ENCODE data around the gene AGFG2.

DNA sequence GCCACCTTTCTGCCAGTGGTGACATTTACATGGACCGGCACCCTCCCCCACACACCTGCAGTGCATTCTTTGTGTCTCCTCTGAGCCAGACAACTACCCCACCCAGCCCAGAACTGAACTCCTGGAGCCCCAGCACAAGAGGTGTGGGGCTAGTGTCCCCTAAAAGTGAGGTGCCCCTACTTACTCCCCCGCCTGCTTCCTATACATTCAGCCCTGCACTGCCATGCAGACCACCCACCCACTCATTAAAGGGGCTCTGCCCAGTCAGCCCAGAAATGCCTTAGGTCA is 32.8 kb downstream of the AGFG2 start:
- TF ChIP-seq, protein P1, sequence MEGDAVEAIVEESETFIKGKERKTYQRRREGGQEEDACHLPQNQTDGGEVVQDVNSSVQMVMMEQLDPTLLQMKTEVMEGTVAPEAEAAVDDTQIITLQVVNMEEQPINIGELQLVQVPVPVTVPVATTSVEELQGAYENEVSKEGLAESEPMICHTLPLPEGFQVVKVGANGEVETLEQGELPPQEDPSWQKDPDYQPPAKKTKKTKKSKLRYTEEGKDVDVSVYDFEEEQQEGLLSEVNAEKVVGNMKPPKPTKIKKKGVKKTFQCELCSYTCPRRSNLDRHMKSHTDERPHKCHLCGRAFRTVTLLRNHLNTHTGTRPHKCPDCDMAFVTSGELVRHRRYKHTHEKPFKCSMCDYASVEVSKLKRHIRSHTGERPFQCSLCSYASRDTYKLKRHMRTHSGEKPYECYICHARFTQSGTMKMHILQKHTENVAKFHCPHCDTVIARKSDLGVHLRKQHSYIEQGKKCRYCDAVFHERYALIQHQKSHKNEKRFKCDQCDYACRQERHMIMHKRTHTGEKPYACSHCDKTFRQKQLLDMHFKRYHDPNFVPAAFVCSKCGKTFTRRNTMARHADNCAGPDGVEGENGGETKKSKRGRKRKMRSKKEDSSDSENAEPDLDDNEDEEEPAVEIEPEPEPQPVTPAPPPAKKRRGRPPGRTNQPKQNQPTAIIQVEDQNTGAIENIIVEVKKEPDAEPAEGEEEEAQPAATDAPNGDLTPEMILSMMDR (IDR thresholded peaks at IDR 0.05; ENCODE audit: low read depth, low read length, missing input control), result no peak
- TF ChIP-seq, protein P2, sequence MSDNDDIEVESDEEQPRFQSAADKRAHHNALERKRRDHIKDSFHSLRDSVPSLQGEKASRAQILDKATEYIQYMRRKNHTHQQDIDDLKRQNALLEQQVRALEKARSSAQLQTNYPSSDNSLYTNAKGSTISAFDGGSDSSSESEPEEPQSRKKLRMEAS (IDR thresholded peaks at IDR 0.05), result no peak
- TF ChIP-seq RAD21 (IDR thresholded peaks at IDR 0.05) (no peak), EGR1 (IDR thresholded peaks at IDR 0.05; ENCODE audit: low read depth in 2 of 2) (no peak), SP1 (IDR thresholded peaks at IDR 0.05) (no peak), ZBTB33 (IDR thresholded peaks at IDR 0.05) (no peak), JUND (IDR thresholded peaks at IDR 0.05) (no peak), FOXA1 (IDR thresholded peaks at IDR 0.05) (no peak), YY1 (IDR thresholded peaks at IDR 0.05) (no peak), NR2F2 (IDR thresholded peaks at IDR 0.05) (no peak), HNF4A (conservative IDR thresholded peaks at IDR 0.05) (no peak)
- TF ChIP-seq, protein P3, sequence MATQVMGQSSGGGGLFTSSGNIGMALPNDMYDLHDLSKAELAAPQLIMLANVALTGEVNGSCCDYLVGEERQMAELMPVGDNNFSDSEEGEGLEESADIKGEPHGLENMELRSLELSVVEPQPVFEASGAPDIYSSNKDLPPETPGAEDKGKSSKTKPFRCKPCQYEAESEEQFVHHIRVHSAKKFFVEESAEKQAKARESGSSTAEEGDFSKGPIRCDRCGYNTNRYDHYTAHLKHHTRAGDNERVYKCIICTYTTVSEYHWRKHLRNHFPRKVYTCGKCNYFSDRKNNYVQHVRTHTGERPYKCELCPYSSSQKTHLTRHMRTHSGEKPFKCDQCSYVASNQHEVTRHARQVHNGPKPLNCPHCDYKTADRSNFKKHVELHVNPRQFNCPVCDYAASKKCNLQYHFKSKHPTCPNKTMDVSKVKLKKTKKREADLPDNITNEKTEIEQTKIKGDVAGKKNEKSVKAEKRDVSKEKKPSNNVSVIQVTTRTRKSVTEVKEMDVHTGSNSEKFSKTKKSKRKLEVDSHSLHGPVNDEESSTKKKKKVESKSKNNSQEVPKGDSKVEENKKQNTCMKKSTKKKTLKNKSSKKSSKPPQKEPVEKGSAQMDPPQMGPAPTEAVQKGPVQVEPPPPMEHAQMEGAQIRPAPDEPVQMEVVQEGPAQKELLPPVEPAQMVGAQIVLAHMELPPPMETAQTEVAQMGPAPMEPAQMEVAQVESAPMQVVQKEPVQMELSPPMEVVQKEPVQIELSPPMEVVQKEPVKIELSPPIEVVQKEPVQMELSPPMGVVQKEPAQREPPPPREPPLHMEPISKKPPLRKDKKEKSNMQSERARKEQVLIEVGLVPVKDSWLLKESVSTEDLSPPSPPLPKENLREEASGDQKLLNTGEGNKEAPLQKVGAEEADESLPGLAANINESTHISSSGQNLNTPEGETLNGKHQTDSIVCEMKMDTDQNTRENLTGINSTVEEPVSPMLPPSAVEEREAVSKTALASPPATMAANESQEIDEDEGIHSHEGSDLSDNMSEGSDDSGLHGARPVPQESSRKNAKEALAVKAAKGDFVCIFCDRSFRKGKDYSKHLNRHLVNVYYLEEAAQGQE (IDR thresholded peaks at IDR 0.05), result no peak
- TF ChIP-seq, protein P4, sequence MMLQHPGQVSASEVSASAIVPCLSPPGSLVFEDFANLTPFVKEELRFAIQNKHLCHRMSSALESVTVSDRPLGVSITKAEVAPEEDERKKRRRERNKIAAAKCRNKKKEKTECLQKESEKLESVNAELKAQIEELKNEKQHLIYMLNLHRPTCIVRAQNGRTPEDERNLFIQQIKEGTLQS (IDR thresholded peaks at IDR 0.05), result no peak

Measured in liver (tissue), 3 donors.